Osteoblast (primary cell): ENCODE data around the gene LRRTM1. TPM values are rescaled to one million over a fixed set of nuclear protein-coding genes. Genes with fewer than 3 reads are reported as not detected.

Experiments used
- DNase-seq: peaks from one replicate; pipeline ENCODE4 v3.0.0; 2011; ENCODE audit warnings: low spot score, mixed read lengths; ENCODE audit not compliant: insufficient read length; ENCODE audit errors: missing footprints
- H2AFZ ChIP-seq: 2 replicates; pipeline ENCODE4 v1.6.0; 2011; ENCODE audit warnings: mild to moderate bottlenecking, low read length
- H3K27ac ChIP-seq: 2 replicates; pipeline ENCODE4 v1.5.1; 2011; ENCODE audit warnings: mild to moderate bottlenecking, low read depth, low read length, moderate library complexity
- H3K27me3 ChIP-seq: 2 replicates; pipeline ENCODE4 v1.6.0; 2012; ENCODE audit warnings: mild to moderate bottlenecking, control low read depth, inconsistent platforms, low read length, moderate library complexity; ENCODE audit not compliant: insufficient read depth
- H3K36me3 ChIP-seq: 2 replicates; pipeline ENCODE4 v1.5.1; 2011; ENCODE audit warnings: mild to moderate bottlenecking, low read length, control low read depth, moderate library complexity; ENCODE audit not compliant: insufficient read depth
- H3K4me1 ChIP-seq: 2 replicates; pipeline ENCODE4 v1.5.1; 2011; ENCODE audit warnings: mild to moderate bottlenecking, low read length, control low read depth, moderate library complexity; ENCODE audit not compliant: insufficient read depth
- H3K4me2 ChIP-seq: 2 replicates; pipeline ENCODE4 v1.6.0; 2011; ENCODE audit warnings: mild to moderate bottlenecking, low read length; ENCODE audit not compliant: insufficient read depth
- H3K4me3 ChIP-seq: fragments of 200-600 bp; sonication (generic); 3 replicates; pipeline ENCODE4 v1.5.1; 2012; ENCODE audit warnings: mild to moderate bottlenecking, low read length, inconsistent platforms; ENCODE audit not compliant: insufficient read depth
- H3K79me2 ChIP-seq: 2 replicates; pipeline ENCODE4 v1.6.0; 2012; ENCODE audit warnings: mild to moderate bottlenecking, low read length, control low read depth, inconsistent platforms; ENCODE audit not compliant: insufficient read depth
- H3K9me3 ChIP-seq: 2 replicates; pipeline ENCODE4 v1.5.1; 2011; ENCODE audit warnings: low read depth, low read length, control low read depth
- H4K20me1 ChIP-seq: 2 replicates; pipeline ENCODE4 v1.6.0; 2012; ENCODE audit warnings: mild to moderate bottlenecking, low read length, control low read depth; ENCODE audit not compliant: insufficient read depth
- total RNA-seq: library from RNA; depleted of rRNA; stranded (reverse); fragments of >200 nt; gene quantifications from 2 replicates; pipeline ENCODE4 v1.2.3, GENCODE V29; 2012
- TF ChIP-seq, protein P1 (sequence below): IDR thresholded peaks from 2 replicates; pipeline ENCODE4 v1.5.1; 2011; ENCODE audit warnings: mild to moderate bottlenecking, low read depth, low read length, moderate library complexity; ENCODE audit errors: extremely low read depth

LRRTM1 gene
- total RNA-seq, 1 donor, result not detected

DNA sequence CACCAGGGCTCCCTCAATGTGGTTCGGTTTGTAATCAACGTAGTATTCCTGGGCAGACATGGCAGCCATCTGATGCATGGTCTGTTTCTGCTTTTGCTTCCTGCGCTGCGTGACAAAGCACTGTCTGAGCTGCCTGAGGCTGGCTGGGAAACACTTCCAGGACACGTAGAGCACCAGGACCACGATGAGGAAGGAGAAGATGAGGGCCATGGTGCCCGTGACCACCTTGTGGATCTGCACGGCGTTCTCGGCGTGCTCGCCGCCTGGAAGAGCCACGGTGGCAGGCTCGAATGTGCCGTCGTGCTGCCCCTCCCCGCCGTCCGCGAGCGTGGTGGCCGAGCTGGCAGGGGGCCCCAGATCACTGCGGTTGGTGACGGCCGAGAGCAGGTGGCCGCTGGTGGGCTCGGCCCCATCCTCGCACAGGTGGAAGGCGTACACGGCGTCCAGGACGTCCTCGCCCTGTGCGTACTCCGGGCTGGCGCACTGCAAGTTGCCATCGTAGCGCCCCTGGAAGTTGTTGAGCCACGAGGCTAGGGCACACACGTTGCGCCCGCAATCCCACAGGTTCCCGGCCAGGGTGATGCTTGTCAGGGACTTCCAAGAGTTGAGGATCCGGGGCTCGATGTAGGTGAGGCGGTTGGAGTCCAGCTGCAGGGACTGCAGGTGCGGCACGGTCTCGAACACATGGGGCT lies 2.1 kb downstream of the LRRTM1 start:
- peaks cover 4% of the 10 kb centered on the region for H3K27me3 ChIP-seq
- no peaks in the 10 kb centered on the region for H3K79me2 ChIP-seq
- DNase-seq, result no peak
- H4K20me1 ChIP-seq, result no peaks in the 10 kb centered on the region
- H3K27ac ChIP-seq, result no peak overlapping the region
- no peaks in the 10 kb centered on the region for H3K9me3 ChIP-seq
- no peak overlapping the region for H3K4me3 ChIP-seq
- no peak overlapping the region for H3K4me2 ChIP-seq
- H3K36me3 ChIP-seq, result no peaks in the 10 kb centered on the region
- no peak overlapping the region for H2AFZ ChIP-seq
- H3K4me1 ChIP-seq, result no peaks in the 10 kb centered on the region
- TF ChIP-seq, protein P1, sequence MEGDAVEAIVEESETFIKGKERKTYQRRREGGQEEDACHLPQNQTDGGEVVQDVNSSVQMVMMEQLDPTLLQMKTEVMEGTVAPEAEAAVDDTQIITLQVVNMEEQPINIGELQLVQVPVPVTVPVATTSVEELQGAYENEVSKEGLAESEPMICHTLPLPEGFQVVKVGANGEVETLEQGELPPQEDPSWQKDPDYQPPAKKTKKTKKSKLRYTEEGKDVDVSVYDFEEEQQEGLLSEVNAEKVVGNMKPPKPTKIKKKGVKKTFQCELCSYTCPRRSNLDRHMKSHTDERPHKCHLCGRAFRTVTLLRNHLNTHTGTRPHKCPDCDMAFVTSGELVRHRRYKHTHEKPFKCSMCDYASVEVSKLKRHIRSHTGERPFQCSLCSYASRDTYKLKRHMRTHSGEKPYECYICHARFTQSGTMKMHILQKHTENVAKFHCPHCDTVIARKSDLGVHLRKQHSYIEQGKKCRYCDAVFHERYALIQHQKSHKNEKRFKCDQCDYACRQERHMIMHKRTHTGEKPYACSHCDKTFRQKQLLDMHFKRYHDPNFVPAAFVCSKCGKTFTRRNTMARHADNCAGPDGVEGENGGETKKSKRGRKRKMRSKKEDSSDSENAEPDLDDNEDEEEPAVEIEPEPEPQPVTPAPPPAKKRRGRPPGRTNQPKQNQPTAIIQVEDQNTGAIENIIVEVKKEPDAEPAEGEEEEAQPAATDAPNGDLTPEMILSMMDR, result no peak

DNA sequence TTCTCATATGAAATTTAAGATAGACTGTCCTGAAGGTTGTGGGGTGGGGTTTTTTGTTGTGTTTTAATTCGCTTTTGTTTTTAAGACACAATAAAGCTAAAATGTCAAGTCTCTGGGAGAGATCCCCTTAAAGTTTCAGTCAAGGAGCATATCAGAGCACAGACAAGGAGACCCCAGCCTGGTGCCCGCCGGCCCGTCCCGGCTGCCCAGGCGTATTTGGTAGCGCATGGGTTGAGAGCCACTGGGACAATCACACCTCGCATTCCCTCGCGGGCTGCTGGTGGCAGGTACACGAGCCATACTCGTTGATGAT lies 2.6 kb downstream of the LRRTM1 start:
- no peaks in the 10 kb centered on the region for H3K36me3 ChIP-seq
- H4K20me1 ChIP-seq, result no peaks in the 10 kb centered on the region
- H3K9me3 ChIP-seq, result no peaks in the 10 kb centered on the region
- DNase-seq, result no peak
- no peak overlapping the region for H3K4me2 ChIP-seq
- no peak overlapping the region for H3K4me3 ChIP-seq
- H2AFZ ChIP-seq, result no peak overlapping the region
- TF ChIP-seq, protein P1, result no peak
- no peak overlapping the region for H3K27ac ChIP-seq
- H3K27me3 ChIP-seq, result peaks cover 4% of the 10 kb centered on the region
- no peaks in the 10 kb centered on the region for H3K79me2 ChIP-seq
- no peaks in the 10 kb centered on the region for H3K4me1 ChIP-seq

DNA sequence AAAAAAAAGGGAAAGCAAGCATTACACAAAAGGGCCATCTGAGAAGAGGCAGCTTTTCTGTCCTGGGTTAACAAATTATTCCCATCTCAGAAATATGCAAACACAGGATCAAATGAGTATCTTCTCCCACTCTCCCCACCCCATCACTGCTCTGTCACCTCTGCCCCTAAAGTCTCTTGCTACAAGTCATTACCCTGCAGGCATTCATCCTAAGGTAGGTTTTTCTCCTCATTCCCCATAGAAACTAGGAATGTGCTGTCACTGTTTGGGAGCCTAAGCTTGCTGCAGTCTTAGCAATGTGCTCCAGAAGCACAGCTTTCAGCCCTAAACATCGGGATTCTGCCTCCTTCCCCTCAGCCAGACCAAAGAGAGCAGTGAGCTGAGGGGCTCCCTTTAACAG lies 3.6 kb downstream of the LRRTM1 start:
- H4K20me1 ChIP-seq, result no peaks in the 10 kb centered on the region
- H3K27ac ChIP-seq, result no peak overlapping the region
- H3K4me1 ChIP-seq, result no peaks in the 10 kb centered on the region
- no peaks in the 10 kb centered on the region for H3K36me3 ChIP-seq
- no peak overlapping the region for H2AFZ ChIP-seq
- no peaks in the 10 kb centered on the region for H3K79me2 ChIP-seq
- TF ChIP-seq, protein P1, result no peak
- peaks cover 4% of the 10 kb centered on the region for H3K27me3 ChIP-seq
- peak; percentile 60 for DNase-seq
- no peak overlapping the region for H3K4me2 ChIP-seq
- no peaks in the 10 kb centered on the region for H3K9me3 ChIP-seq
- no peak overlapping the region for H3K4me3 ChIP-seq

- no peaks in the 10 kb centered on the region for H3K79me2 ChIP-seq
- H2AFZ ChIP-seq, result no peak overlapping the region
- H3K4me1 ChIP-seq, result no peaks in the 10 kb centered on the region
- no peak overlapping the region for H3K4me3 ChIP-seq
- no peak overlapping the region for H3K4me2 ChIP-seq
- peaks cover 4% of the 10 kb centered on the region for H3K27me3 ChIP-seq
- no peaks in the 10 kb centered on the region for H3K9me3 ChIP-seq
- H3K27ac ChIP-seq, result no peak overlapping the region
- no peak for DNase-seq
- TF ChIP-seq, protein P1, result no peak
- H4K20me1 ChIP-seq, result no peaks in the 10 kb centered on the region
- H3K36me3 ChIP-seq, result no peaks in the 10 kb centered on the region
Measured at GRCh38 chr2:80300346-80300745, 4.2 kb downstream of the LRRTM1 start.
